CD4-positive, alpha-beta T cell (primary cell): ENCODE measurements around the gene FAN1. TPM values are rescaled to one million over a fixed set of nuclear protein-coding genes. Genes with fewer than 3 reads are reported as not detected.
A peak's percentile ranks its signal among the peaks of the same experiment; 100 is the strongest.

ENCODE experiments used
- ATAC-seq: fragments of 200-7000 bp; cut with Tn5 transposase; one replicate; pipeline ENCODE4 v1.10.0; 2022; ENCODE audit warnings: mild to moderate bottlenecking; ENCODE audit not compliant: poor library complexity
- CTCF ChIA-PET: fragments of 350-600 bp; sonication (Branson Sonifier 250); formaldehyde crosslinking; loops from one replicate; lab custom pipeline; 2021; ENCODE audit warnings: antibody characterized with exemption, inconsistent platforms; lab: Charles Lee
- POLR2A ChIA-PET: fragments of 350-600 bp; sonication (Branson Sonifier 250); formaldehyde crosslinking; loops from one replicate; lab custom pipeline; 2021; ENCODE audit warnings: antibody characterized with exemption, inconsistent platforms; lab: Charles Lee
- DNase-seq, 14 experiments: peaks; one replicate each; pipeline ENCODE4 v3.0.0-alpha.2; 2013 to 2020; ENCODE audit warnings: mixed read lengths in 2 of 14
- H3K27ac ChIP-seq, 2 donors: one replicate each; pipeline versions ENCODE4 v1.5.1 to v1.7.0; 2013; ENCODE audit warnings: low read length in 2 of 2, low read depth in 1 of 2, mild to moderate bottlenecking in 1 of 2
- H3K27me3 ChIP-seq, 2 experiments: 1 replicate in 1 of 2; 2 replicates in 1 of 2; pipeline versions ENCODE4 v1.6.1 to v1.7.0; 2013; ENCODE audit warnings: low read length in 2 of 2, control low read depth in 1 of 2, mild to moderate bottlenecking in 1 of 2, moderate library complexity in 1 of 2; ENCODE audit not compliant: insufficient read depth in 2 of 2, control insufficient read depth in 1 of 2
- H3K36me3 ChIP-seq: one replicate; pipeline ENCODE4 v1.6.1; 2013; ENCODE audit warnings: low read length, control low read depth; ENCODE audit not compliant: insufficient read depth
- H3K4me1 ChIP-seq: one replicate; pipeline ENCODE4 v1.6.1; 2013; ENCODE audit warnings: low read length, control low read depth; ENCODE audit not compliant: insufficient read depth
- H3K4me3 ChIP-seq: one replicate; pipeline ENCODE4 v1.5.1; 2013; ENCODE audit warnings: mild to moderate bottlenecking, low read length, moderate library complexity
- H3K9me3 ChIP-seq, 2 experiments: 1 replicate in 1 of 2; 2 replicates in 1 of 2; pipeline versions ENCODE4 v1.6.1 to v1.7.0; 2013; ENCODE audit warnings: low read length in 2 of 2, mild to moderate bottlenecking in 2 of 2, control low read depth in 1 of 2, moderate library complexity in 1 of 2; ENCODE audit not compliant: control insufficient read depth in 1 of 2, insufficient read depth in 1 of 2
- H3K27ac Mint-ChIP-seq: one replicate; pipeline ENCODE4 v1.8.0; 2020; ENCODE audit warnings: mixed read lengths
- H3K27me3 Mint-ChIP-seq: one replicate; pipeline ENCODE4 v1.8.0; 2021; ENCODE audit warnings: mixed read lengths
- H3K36me3 Mint-ChIP-seq: one replicate; pipeline ENCODE4 v1.8.0; 2021; ENCODE audit warnings: low read depth, mixed read lengths
- H3K4me1 Mint-ChIP-seq: one replicate; pipeline ENCODE4 v1.8.0; 2021; ENCODE audit warnings: low read depth, mixed read lengths
- H3K4me3 Mint-ChIP-seq: one replicate; pipeline ENCODE4 v1.8.0; 2020; ENCODE audit warnings: mild to moderate bottlenecking, mixed read lengths
- H3K9me3 Mint-ChIP-seq: one replicate; pipeline ENCODE4 v1.8.0; 2020; ENCODE audit warnings: mixed read lengths
- intact Hi-C, 2 experiments: fragments of 100-400 bp; cut with DNase I in 1 of 2; cut with micrococcal nuclease in 1 of 2; formaldehyde crosslinking; loops; one replicate each; pipeline versions ENCODE4 v1.15.1 to v1.9.0; 2023 to 2025; cut with DNase I, micrococcal nuclease
- total RNA-seq, 174 experiments: library from RNA in 2 of 174; stranded (reverse) in 2 of 174; gene quantifications; one replicate each; pipeline ENCODE4 v1.2.3 and lab custom pipeline; 2021 to 2026
- TF ChIP-seq, protein P1 (sequence below): fragments of 200-600 bp; IDR thresholded peaks from one replicate; pipeline ENCODE4 v1.8.0; 2022; ENCODE audit warnings: antibody characterized with exemption, mild to moderate bottlenecking

Gene FAN1
- total RNA-seq, 2 experiments from 2014 or later, result 15.3 to 15.9 TPM

DNA sequence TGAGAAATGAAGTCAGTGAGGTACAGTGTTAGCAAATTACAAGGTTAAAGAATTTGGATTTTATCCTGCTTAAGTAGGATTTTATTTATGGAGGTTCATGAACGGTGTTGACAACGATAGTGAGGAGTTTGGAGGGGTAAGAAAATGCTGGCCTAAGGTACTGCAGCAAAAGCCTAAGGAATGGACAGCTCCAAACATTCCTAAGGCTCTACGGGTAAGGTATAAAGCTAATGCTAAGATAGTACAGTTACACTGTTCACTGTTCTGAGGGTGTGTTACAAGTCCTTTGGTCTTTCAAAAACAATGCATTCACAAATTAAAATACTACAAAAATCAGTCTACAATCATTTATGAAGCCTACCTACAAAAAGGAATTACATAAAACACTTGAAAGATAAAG is 80.4 kb downstream of the FAN1 start:
- ATAC-seq, result no peak
- peaks cover 22% of the 10 kb centered on the region for H3K4me1 ChIP-seq
- H3K4me3 Mint-ChIP-seq, result no peak overlapping the region
- H3K4me1 Mint-ChIP-seq, result peaks cover 77% of the 10 kb centered on the region
- no peak overlapping the region for H3K27ac ChIP-seq
- DNase-seq, result no peak
- intact Hi-C loops, result no loop called here
- H3K36me3 ChIP-seq, result peaks cover 44% of the 10 kb centered on the region
- no peaks in the 10 kb centered on the region for H3K27me3 ChIP-seq
- ChIA-PET CTCF (interaction anchor here (1.1 to 1.4 kb wide), 2 partner anchors 16 to 105 kb away, joined by 3 read pairs; no protein-coding TSS in a partner anchor), POLR2A (no interaction called here)
- H3K9me3 ChIP-seq, result no peaks in the 10 kb centered on the region
- no peaks in the 10 kb centered on the region for H3K27me3 Mint-ChIP-seq
- H3K9me3 Mint-ChIP-seq, result no peaks in the 10 kb centered on the region
- TF ChIP-seq, protein P1, sequence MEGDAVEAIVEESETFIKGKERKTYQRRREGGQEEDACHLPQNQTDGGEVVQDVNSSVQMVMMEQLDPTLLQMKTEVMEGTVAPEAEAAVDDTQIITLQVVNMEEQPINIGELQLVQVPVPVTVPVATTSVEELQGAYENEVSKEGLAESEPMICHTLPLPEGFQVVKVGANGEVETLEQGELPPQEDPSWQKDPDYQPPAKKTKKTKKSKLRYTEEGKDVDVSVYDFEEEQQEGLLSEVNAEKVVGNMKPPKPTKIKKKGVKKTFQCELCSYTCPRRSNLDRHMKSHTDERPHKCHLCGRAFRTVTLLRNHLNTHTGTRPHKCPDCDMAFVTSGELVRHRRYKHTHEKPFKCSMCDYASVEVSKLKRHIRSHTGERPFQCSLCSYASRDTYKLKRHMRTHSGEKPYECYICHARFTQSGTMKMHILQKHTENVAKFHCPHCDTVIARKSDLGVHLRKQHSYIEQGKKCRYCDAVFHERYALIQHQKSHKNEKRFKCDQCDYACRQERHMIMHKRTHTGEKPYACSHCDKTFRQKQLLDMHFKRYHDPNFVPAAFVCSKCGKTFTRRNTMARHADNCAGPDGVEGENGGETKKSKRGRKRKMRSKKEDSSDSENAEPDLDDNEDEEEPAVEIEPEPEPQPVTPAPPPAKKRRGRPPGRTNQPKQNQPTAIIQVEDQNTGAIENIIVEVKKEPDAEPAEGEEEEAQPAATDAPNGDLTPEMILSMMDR, result no peak
- H3K4me3 ChIP-seq, result no peak overlapping the region
- H3K36me3 Mint-ChIP-seq, result peaks cover 77% of the 10 kb centered on the region
- H3K27ac Mint-ChIP-seq, result no peak overlapping the region

DNA sequence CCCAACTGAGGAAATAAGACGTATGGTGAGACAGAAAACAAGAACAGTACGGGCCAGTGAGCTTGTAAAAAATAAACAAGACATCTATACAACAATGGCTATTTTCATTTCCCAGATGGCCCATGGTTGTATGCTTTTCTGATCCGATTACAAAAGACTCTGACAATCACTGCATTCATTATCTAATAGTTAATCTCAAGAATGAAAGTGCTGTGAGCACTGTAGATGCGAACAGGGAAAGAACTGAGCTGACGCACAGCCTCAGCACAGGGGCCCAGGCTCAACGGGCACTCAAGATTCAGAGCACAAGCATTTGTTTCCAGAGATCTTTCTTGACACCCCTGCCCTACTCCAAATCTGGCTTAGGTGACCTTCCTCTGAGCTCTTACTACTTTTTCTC is 80.8 kb downstream of the FAN1 start:
- no peak for ATAC-seq
- H3K4me1 ChIP-seq, result peaks cover 21% of the 10 kb centered on the region
- ChIA-PET POLR2A (interaction anchor here (1.2 kb wide), 1 partner anchor 81 kb away, joined by 3 read pairs; the partner anchor contains the start of gene FAN1), CTCF (interaction anchor here (1.1 to 1.4 kb wide), 2 partner anchors 17 to 105 kb away, joined by 3 read pairs; no protein-coding TSS in a partner anchor)
- Mint-ChIP-seq H3K9me3 (no peaks in the 10 kb centered on the region), H3K36me3 (peaks cover 73% of the 10 kb centered on the region), H3K27ac (peak overlapping the region; percentile 9), H3K4me1 (peaks cover 72% of the 10 kb centered on the region), H3K4me3 (no peak overlapping the region), H3K27me3 (no peaks in the 10 kb centered on the region)
- TF ChIP-seq, protein P1, result no peak
- no peak for DNase-seq
- H3K4me3 ChIP-seq, result no peak overlapping the region
- H3K9me3 ChIP-seq, result no peaks in the 10 kb centered on the region
- no peak overlapping the region for H3K27ac ChIP-seq
- intact Hi-C loops, result no loop called here
- no peaks in the 10 kb centered on the region for H3K27me3 ChIP-seq
- peaks cover 44% of the 10 kb centered on the region for H3K36me3 ChIP-seq

DNA sequence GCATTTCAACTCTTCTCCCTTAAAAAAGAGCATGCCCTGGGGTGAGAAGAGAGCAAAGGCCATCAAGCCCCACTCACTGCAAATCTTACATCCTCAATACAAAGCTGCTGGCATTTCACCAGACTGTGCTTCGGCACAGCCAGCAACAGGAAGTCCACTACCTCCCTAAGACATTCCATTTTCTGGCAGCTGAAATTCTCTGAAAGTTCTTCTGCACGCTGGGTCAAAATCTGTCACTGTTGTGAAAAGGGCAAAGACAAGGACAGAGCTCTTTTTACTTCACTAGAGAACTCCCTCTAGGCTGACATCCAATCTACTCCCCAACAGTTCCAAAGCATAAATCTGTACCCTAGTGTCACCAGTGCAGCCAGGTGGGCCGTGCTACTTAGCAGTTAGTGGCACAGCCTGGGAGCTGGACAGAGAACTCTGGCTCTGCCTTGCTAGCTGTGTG is 81.4 kb downstream of the FAN1 start:
- H3K4me1 ChIP-seq, result peaks cover 27% of the 10 kb centered on the region
- Mint-ChIP-seq H3K9me3 (no peaks in the 10 kb centered on the region), H3K27ac (peak overlapping the region; percentile 9), H3K4me1 (peaks cover 71% of the 10 kb centered on the region), H3K27me3 (no peaks in the 10 kb centered on the region), H3K4me3 (peak overlapping the region; percentile 3), H3K36me3 (peaks cover 67% of the 10 kb centered on the region)
- ATAC-seq (no peak), DNase-seq (no peak)
- CTCF ChIA-PET, result interaction anchor here (0.6 to 1.1 kb wide), 2 partner anchors 11 to 106 kb away, joined by 3 read pairs; no protein-coding TSS in a partner anchor
- no peaks in the 10 kb centered on the region for H3K27me3 ChIP-seq
- intact Hi-C loops, result loop anchor here in 1 of 2 experiments (5.0 kb wide), 1 partner anchor 217 kb away; no protein-coding TSS in a partner anchor
- H3K27ac ChIP-seq, result no peak overlapping the region
- H3K4me3 ChIP-seq, result no peak overlapping the region
- TF ChIP-seq, protein P1, result no peak
- POLR2A ChIA-PET, result interaction anchor here (1.2 kb wide), 1 partner anchor 82 kb away, joined by 3 read pairs; the partner anchor contains the start of gene FAN1
- H3K9me3 ChIP-seq, result no peaks in the 10 kb centered on the region
- H3K36me3 ChIP-seq, result peaks cover 40% of the 10 kb centered on the region
